Medulla oblongata (tissue), 1 donor: ENCODE measurements around the gene GALC.

Source experiments
- DNase-seq: peaks from one replicate; pipeline ENCODE4 v3.0.0-alpha.2; 2015; ENCODE audit errors: extremely low spot score

The GALC gene

DNA sequence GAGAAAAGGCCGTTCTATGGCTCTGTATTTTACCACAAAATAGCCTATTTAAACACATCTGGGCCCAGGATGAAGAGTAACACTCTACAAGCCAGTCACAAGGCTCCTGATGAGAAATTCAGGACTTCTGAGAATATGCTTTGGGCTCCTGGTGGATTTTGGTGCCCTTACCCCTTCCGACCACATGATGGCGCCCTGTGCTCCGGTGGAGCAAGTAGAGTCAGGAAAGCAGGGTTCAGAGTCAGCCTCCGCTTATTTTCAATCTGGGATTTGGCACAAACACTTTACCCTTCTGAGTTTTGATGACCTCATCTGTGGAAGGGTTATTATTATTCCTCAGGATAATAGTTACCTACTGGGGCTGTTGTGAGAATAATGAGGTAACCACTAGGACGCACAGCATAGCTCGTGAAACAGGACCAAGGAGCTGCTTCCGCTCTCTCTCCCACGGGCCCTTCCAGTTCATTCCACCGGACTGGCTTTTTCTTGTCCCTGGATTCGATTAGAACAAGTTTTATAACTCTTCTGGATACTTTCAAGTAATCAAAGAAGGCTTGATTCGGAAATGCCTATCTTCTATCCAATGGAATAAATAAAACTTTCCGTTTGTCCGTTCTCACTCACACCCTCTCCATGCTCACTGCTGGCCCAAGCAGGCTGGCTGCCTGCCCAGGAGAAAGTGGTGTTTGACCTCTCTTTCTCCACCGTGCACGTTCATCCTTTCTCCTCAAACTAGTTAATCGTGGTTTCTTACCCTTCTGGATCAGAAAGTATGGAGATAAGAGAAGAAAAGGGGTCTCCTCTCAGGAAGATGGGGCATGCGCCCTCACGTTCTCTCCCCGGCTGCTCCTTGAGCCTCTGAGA lies 104.6 kb downstream of the GALC start:
- DNase-seq: no peak

DNA sequence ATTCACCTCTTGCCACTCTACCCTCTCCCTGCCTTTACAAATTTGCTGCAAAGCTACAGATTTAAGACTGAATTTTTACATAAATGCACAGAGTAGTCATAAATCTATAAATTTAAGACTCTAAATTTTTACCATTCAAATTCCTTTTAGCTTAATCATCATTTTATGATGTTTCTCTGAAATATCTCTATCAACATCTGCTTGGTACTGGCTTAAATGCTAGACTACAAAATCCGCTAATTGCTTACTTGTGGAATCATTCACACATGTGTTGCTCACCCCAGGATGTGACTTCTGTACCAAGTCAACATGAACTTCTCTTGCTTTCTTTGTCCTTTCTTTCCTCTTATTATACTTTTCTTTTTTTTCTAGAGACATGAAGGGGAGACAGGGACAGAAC lies 109.2 kb downstream of the GALC start:
- no peak for DNase-seq
